ENCODE results near the gene KDM6B. TPM values are rescaled to one million over a fixed set of nuclear protein-coding genes. Genes with fewer than 3 reads are reported as not detected.

Gene KDM6B
- total and polyA plus RNA-seq, 9 of the 15 experiments (the other 6 are each of a cell fraction or from before 2014, with no cell fraction given) = 0.01 to 22.9 (median 2.2) TPM

- Histone ChIP-seq H3K27me3 (ENCODE audit: control insufficient read depth in 2 of 2, insufficient read depth in 2 of 2, low read length in 2 of 2) (no peaks in the 10 kb centered on the region), H3K4me2 (ENCODE audit: insufficient read depth, low read length) (peak overlapping the region; percentile 92), H4K20me1 (replicated peaks; ENCODE audit: control insufficient read depth, insufficient read depth, low read length) (peaks cover 4% of the 10 kb centered on the region), H2AFZ (ENCODE audit: low read depth, low read length) (peak overlapping the region; percentile 81), H3K4me3 (peak overlapping the region; percentile 76), H3K9me1 (ENCODE audit: control insufficient read depth, insufficient read depth, low read length) (peaks cover 3% of the 10 kb centered on the region), H3K79me2 (ENCODE audit: control insufficient read depth, insufficient read depth, low read length) (peaks cover 62% of the 10 kb centered on the region), H3K9me3 (replicated peaks; ENCODE audit: control insufficient read depth, insufficient read depth, low read depth, low read length) (no peaks in the 10 kb centered on the region), H3K9ac (ENCODE audit: insufficient read depth in 1 of 2, low read depth in 2 of 2, low read length in 2 of 2) (peak overlapping the region; percentile 97), H3K4me1 (replicated peaks in 1 of 2; ENCODE audit: control insufficient read depth in 2 of 2, insufficient read depth in 2 of 2, low read length in 2 of 2) (peaks cover 38 to 58% of the 10 kb centered on the region in 2 experiments), H3K27ac (ENCODE audit: extremely low read depth, low read depth, low read length) (peak overlapping the region; percentile 99), H3K36me3 (ENCODE audit: control insufficient read depth, insufficient read depth, low read length) (peaks cover 27% of the 10 kb centered on the region; the same call in 2 of the 3 replicates)
- ChIA-PET CTCF (ENCODE audit: low intra/inter-chr PET ratio) (interaction anchor here (0.6 to 1.1 kb wide), 2 partner anchors 19 to 97 kb away, joined by 3 to 4 read pairs; no protein-coding TSS in a partner anchor), POLR2A (interaction anchor here (0.5 to 1.2 kb wide), 4 partner anchors 8 to 37 kb away, joined by 3 to 8 read pairs (median 4); no protein-coding TSS in a partner anchor)
- BruUV-seq (replicated peaks) = no TSS peak
- ATAC-seq (peak; percentile 24), FAIRE-seq (peak; percentile 59), DNase-seq (ENCODE audit: extremely low read depth in 1 of 4, low spot score in 3 of 4) (peak; percentile 70 to 88 (median 79))
- in situ Hi-C loops (cut with MboI) (no loop called here), intact Hi-C loops (cut with micrococcal nuclease) (no loop called here)
- WGBS (ENCODE audit: insufficient coverage, low coverage, missing lambda C conversion rate) = 0% methylated on average over 23 of the region's 46 CpGs
- TF ChIP-seq NBN (IDR thresholded peaks at IDR 0.05; ENCODE audit: low read depth) (no peak), ZNF174 (CRISPR knock-in tag; IDR thresholded peaks at IDR 0.05) (no peak), FOS (IDR thresholded peaks at IDR 0.05; ENCODE audit: extremely low read depth, insufficient read length) (no peak), CCNT2 (IDR thresholded peaks at IDR 0.05; ENCODE audit: borderline replicate concordance, extremely low read depth, insufficient read length, low read depth, low read length) (no peak), JUND (IDR thresholded peaks at IDR 0.05; ENCODE audit: borderline replicate concordance, low read depth, low read length) (no peak), JUND (tag; IDR thresholded peaks at IDR 0.05; ENCODE audit: borderline replicate concordance, low read depth, low read length) (0 out of 3 replicates have a peak, but pooled peaks have one; percentile 4), RB1 (IDR thresholded peaks at IDR 0.05; ENCODE audit: low read depth) (peak; percentile 61), ZNF444 (CRISPR knock-in tag; IDR thresholded peaks at IDR 0.05) (peak; percentile 88), ZNF143 (CRISPR knock-in tag; IDR thresholded peaks at IDR 0.05) (no peak), DNMT1 (IDR thresholded peaks at IDR 0.05) (no peak), L3MBTL2 (IDR thresholded peaks at IDR 0.05) (no peak), TFAP4 (CRISPR knock-in tag; IDR thresholded peaks at IDR 0.05; ENCODE audit: borderline replicate concordance) (0 out of 2 replicates have a peak, but pooled peaks have one; percentile 13), RAD51 (IDR thresholded peaks at IDR 0.05; ENCODE audit: borderline replicate concordance, low read depth) (peak; percentile 35; the same call in 1 of the 2 replicates), RBBP5 (IDR thresholded peaks at IDR 0.05; ENCODE audit: borderline replicate concordance, insufficient read depth, low read length, poor library complexity, severe bottlenecking) (peak; percentile 59), PHTF2 (CRISPR knock-in tag; IDR thresholded peaks at IDR 0.05) (no peak), ATF7 (IDR thresholded peaks at IDR 0.05) (peak; percentile 51; the same call in 1 of the 2 replicates), FOSL1 (tag; conservative IDR thresholded peaks at IDR 0.05) (peak; percentile 77), TBL1XR1 (IDR thresholded peaks at IDR 0.05; ENCODE audit: low read length in 2 of 2) (0 out of 4 replicates have a peak, but pooled peaks of 1 of the 2 experiments have one; percentile 3)
- TF ChIP-seq, protein P1, sequence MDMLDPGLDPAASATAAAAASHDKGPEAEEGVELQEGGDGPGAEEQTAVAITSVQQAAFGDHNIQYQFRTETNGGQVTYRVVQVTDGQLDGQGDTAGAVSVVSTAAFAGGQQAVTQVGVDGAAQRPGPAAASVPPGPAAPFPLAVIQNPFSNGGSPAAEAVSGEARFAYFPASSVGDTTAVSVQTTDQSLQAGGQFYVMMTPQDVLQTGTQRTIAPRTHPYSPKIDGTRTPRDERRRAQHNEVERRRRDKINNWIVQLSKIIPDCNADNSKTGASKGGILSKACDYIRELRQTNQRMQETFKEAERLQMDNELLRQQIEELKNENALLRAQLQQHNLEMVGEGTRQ (CRISPR knock-in tag; IDR thresholded peaks at IDR 0.05) = peak; percentile 62
- TF ChIP-seq, protein P2, sequence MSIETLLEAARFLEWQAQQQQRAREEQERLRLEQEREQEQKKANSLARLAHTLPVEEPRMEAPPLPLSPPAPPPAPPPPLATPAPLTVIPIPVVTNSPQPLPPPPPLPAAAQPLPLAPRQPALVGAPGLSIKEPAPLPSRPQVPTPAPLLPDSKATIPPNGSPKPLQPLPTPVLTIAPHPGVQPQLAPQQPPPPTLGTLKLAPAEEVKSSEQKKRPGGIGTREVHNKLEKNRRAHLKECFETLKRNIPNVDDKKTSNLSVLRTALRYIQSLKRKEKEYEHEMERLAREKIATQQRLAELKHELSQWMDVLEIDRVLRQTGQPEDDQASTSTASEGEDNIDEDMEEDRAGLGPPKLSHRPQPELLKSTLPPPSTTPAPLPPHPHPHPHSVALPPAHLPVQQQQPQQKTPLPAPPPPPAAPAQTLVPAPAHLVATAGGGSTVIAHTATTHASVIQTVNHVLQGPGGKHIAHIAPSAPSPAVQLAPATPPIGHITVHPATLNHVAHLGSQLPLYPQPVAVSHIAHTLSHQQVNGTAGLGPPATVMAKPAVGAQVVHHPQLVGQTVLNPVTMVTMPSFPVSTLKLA (conservative IDR thresholded peaks at IDR 0.05) = peak; percentile 76 to 87
Measured at GRCh38 chr17:7841915-7842379, 7.9 kb downstream of the KDM6B start.

Data from K562 (cell line).